RWPE1 (cell line): Measurements from ENCODE around the gene GPR4.
A peak's percentile ranks its signal among the peaks of the same experiment; 100 is the strongest.

ENCODE experiments used
- CTCF ChIA-PET: fragments of 350-600 bp; sonication (Branson Sonifier 250); formaldehyde crosslinking; extraction: SDS; loops from one replicate; lab custom pipeline; 2021; lab: Yijun Ruan, JAX
- POLR2A ChIA-PET: fragments of 400-600 bp; formaldehyde crosslinking; extraction: SDS; loops from one replicate; lab custom pipeline; 2020; ENCODE audit warnings: antibody characterized with exemption; ENCODE audit not compliant: low non-redundant PET; lab: Yijun Ruan, JAX
- DNase-seq: peaks from one replicate; pipeline ENCODE4 v3.0.0; 2012; ENCODE audit warnings: low spot score
- H3K27ac ChIP-seq: fragments of 450-650 bp; 2 replicates; pipeline ENCODE4 v1.5.1; 2017
- CTCF ChIP-seq: fragments of 450-650 bp; conservative IDR thresholded peaks from 2 replicates; pipeline ENCODE4 v1.5.1; 2017; ENCODE audit warnings: low read depth, mild to moderate bottlenecking

GPR4 gene

GRCh38 chr19:45585158-45585577 lies 16.8 kb downstream of the GPR4 start:
- no peak for DNase-seq
- H3K27ac ChIP-seq, result peak overlapping the region; percentile 91
- POLR2A ChIA-PET, result no interaction called here
- no peak for TF ChIP-seq CTCF
- CTCF ChIA-PET, result interaction anchor here (0.6 to 1.0 kb wide), 2 partner anchors 58 to 198 kb away, joined by 3 read pairs; no protein-coding TSS in a partner anchor

GRCh38 chr19:45584332-45585157 lies 17.5 kb downstream of the GPR4 start, which contains the start of gene OPA3:
OPA3 (minus strand) TSS chr19:45584802; CDS start chr19:45584764, 38 bp downstream.
- DNase-seq, result peak; percentile 99
- H3K27ac ChIP-seq, result peak within 1 kb of the TSS; percentile 91
- ChIA-PET CTCF (interaction anchor here (0.6 to 0.8 kb wide), 3 partner anchors 71 to 199 kb away, joined by 3 to 4 read pairs (median 3); no protein-coding TSS in a partner anchor), POLR2A (interaction anchor here (1.0 kb wide), 1 partner anchor 57 kb away, joined by 3 read pairs; no protein-coding TSS in a partner anchor)
- TF ChIP-seq CTCF, result no peak

- DNase-seq, result no peak
- POLR2A ChIA-PET, result interaction anchor here (0.5 kb wide), 1 partner anchor 188 kb away, joined by 5 read pairs; the partner anchor contains the start of gene SIX5
- TF ChIP-seq CTCF, result no peak
- CTCF ChIA-PET, result no interaction called here
- peak overlapping the region; percentile 47 for H3K27ac ChIP-seq
These were observed 20.4 kb downstream of the GPR4 start for GRCh38 chr19:45581576-45581975.

GRCh38 chr19:45578861-45579260 lies 23.2 kb downstream of the GPR4 start:
- no peak for TF ChIP-seq CTCF
- ChIA-PET CTCF (no interaction called here), POLR2A (no interaction called here)
- H3K27ac ChIP-seq, result peak overlapping the region; percentile 93
- no peak for DNase-seq

- peak; percentile 91 for DNase-seq
- CTCF ChIA-PET, result interaction anchor here (0.6 kb wide), 1 partner anchor 29 kb away, joined by 3 read pairs; no protein-coding TSS in a partner anchor
- no peak for TF ChIP-seq CTCF
- POLR2A ChIA-PET, result no interaction called here
- H3K27ac ChIP-seq, result peak overlapping the region; percentile 93
These were observed 24.7 kb downstream of the GPR4 start for GRCh38 chr19:45577111-45577905.

- no peak for TF ChIP-seq CTCF
- DNase-seq, result no peak
- ChIA-PET CTCF (interaction anchor here (0.6 kb wide), 1 partner anchor 28 kb away, joined by 3 read pairs; no protein-coding TSS in a partner anchor), POLR2A (no interaction called here)
- peak overlapping the region; percentile 93 for H3K27ac ChIP-seq
These were observed 25.3 kb downstream of the GPR4 start for GRCh38 chr19:45576682-45577081.
